ENCODE measurements around the gene SAFB2. TPM values are rescaled to one million over a fixed set of nuclear protein-coding genes. Genes with fewer than 3 reads are reported as not detected.

Gene SAFB2
- total RNA-seq, 1 experiment from 2014 or later: 14.9 TPM

DNA sequence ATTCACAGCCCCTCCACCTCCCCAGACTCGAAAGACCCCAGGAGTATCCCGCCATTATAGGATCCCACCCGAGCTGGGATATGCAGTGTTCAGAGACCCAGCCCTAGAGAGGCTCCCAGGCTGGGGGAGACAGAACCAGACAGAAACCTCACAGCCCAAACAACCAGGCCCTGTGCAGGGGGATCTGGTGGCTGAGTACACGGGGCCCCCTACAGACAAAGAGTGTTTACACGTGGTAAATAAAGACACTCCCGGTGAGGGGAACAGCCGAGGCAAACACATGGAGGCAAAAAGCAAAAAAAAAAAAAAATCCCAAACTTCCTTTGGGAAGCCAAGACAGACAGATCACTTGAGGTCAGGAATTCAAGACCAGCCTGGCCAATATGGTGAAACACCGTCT is 79.9 kb downstream of the SAFB2 start:
- no peak for DNase-seq (ENCODE audit: low read depth)

DNA sequence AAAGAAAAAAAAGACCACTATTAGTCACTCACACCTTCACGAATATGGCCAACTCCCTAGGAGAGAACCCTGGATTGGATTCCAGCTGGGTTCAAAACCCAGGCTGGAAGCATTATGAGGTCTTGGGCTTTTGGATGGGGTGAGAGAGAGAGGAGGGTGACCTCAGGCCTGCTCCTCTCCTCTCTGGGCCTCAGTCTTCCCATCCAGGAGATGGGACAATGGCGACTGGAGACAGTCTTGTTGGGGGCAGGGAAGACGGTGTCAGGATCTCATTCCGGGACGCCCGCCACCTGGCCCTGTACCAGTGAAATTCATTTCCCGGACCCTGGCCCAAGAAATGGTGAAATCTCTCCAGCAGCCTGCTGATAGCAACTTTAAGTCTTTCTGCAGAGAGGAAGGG is 81.1 kb downstream of the SAFB2 start:
- no peak for DNase-seq (ENCODE audit: low read depth)

DNA sequence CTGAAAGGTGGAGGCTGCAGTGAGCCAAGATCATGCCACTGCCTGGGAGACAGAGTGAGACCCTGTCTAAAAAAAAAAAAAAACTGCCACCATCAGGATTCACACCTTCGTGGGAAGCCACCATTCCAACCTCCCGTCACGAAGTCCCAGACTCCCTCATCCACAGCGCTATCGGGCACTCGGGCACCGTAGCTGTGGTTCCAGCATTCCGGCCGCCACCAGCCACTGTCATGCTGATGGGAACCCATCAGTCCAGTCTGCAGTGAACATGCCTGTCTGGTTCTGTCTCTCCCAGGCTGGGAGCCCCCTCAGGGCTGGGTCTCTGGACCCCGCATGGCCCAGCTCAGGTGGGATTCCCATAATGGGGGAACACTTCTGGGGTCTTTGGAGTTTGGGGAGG is 82.4 kb downstream of the SAFB2 start:
- no peak for DNase-seq (ENCODE audit: low read depth)

DNA sequence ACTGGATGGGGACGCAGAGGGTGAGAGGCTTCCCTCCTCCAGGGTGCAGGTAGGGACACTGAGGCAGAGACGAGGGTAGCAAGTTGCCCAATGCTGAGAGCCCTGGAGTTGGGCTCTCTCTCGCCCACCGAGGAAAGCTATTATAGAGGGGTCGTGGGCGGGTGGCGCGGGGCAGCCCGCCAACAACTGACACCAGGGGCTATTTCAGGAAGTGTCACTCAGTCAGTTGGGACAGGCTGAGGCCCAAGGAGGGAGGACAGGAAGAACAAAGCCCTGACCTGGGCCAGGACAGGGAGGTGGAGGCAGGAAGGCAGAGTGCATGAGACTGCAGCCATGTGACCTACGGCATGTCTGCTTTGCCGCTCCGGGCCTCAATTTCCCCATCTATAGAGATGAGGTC is 84.7 kb downstream of the SAFB2 start:
- no peak for DNase-seq (ENCODE audit: low read depth)

Other genes starting within 250 kb of the SAFB2 start
- not detected in 2 replicates for gene ZNRF4, start 167.4 kb downstream of the SAFB2 start, total RNA-seq (2014; rRNA removed; shearing (Covaris generic))
- 0.12 TPM in 1 of 2 replicates, not detected in the other for gene TINCR, start 54.8 kb downstream of the SAFB2 start, total RNA-seq (2014; rRNA removed; shearing (Covaris generic))
- gene SAFB, start 307 bp upstream of the SAFB2 start, total RNA-seq (2014; rRNA removed; shearing (Covaris generic)): 19.5 and 21.9 TPM in 2 replicates
- gene MICOS13, start 57.7 kb upstream of the SAFB2 start, total RNA-seq (2014; rRNA removed; shearing (Covaris generic)): 67.8 and 68.8 TPM in 2 replicates
- gene HSD11B1L, start 58.3 kb upstream of the SAFB2 start, total RNA-seq (2014; rRNA removed; shearing (Covaris generic)): 9.5 and 22.4 TPM in 2 replicates
- gene RPL36, start 67.5 kb upstream of the SAFB2 start, total RNA-seq (2014; rRNA removed; shearing (Covaris generic)): 738 and 947 TPM in 2 replicates
- gene LONP1, start 97.4 kb upstream of the SAFB2 start, total RNA-seq (2014; rRNA removed; shearing (Covaris generic)): 34.6 and 38.2 TPM in 2 replicates
- not detected in 2 replicates for gene CATSPERD, start 97.9 kb upstream of the SAFB2 start, total RNA-seq (2014; rRNA removed; shearing (Covaris generic))
- gene PRR22, start 162.0 kb upstream of the SAFB2 start, total RNA-seq (2014; rRNA removed; shearing (Covaris generic)): 0.48 and 0.68 TPM in 2 replicates
- gene DUS3L, start 168.4 kb upstream of the SAFB2 start, total RNA-seq (2014; rRNA removed; shearing (Covaris generic)): 24.5 and 35.3 TPM in 2 replicates
- gene NRTN, start 182.3 kb upstream of the SAFB2 start, total RNA-seq (2014; rRNA removed; shearing (Covaris generic)): not detected in 2 replicates
- gene FUT6, start 216.9 kb upstream of the SAFB2 start, total RNA-seq (2014; rRNA removed; shearing (Covaris generic)): not detected in 2 replicates
- gene FUT3, start 228.7 kb upstream of the SAFB2 start, total RNA-seq (2014; rRNA removed; shearing (Covaris generic)): not detected in 2 replicates
- gene FUT5, start 247.8 kb upstream of the SAFB2 start, total RNA-seq (2014; rRNA removed; shearing (Covaris generic)): not detected in 2 replicates